BLaER1 (cell line): ENCODE results near the gene SOX8.

Experiments
- H3K27ac ChIP-seq: shearing (Covaris generic); formaldehyde crosslinking; 2 replicates; pipeline ENCODE4 v1.8.1; 2022
- H3K27me3 ChIP-seq: shearing (Covaris generic); formaldehyde crosslinking; 2 replicates; pipeline ENCODE4 v1.8.1; 2022
- H3K36me3 ChIP-seq: shearing (Covaris generic); formaldehyde crosslinking; 2 replicates; pipeline ENCODE4 v1.8.1; 2022
- H3K4me1 ChIP-seq: shearing (Covaris generic); formaldehyde crosslinking; 2 replicates; pipeline ENCODE4 v1.8.1; 2022
- H3K4me2 ChIP-seq: shearing (Covaris generic); formaldehyde crosslinking; 2 replicates; pipeline ENCODE4 v1.8.1; 2022
- H3K4me3 ChIP-seq: shearing (Covaris generic); formaldehyde crosslinking; 2 replicates; pipeline ENCODE4 v1.8.1; 2022
- H3K9ac ChIP-seq: shearing (Covaris generic); formaldehyde crosslinking; 2 replicates; pipeline ENCODE4 v1.8.1; 2022
- H3K9me3 ChIP-seq: shearing (Covaris generic); formaldehyde crosslinking; 2 replicates; pipeline ENCODE4 v1.8.1; 2022
- H4K20me1 ChIP-seq: shearing (Covaris generic); formaldehyde crosslinking; 2 replicates; pipeline ENCODE4 v1.8.1; 2022
- Cebpa-rat ChIP-seq: shearing (Covaris generic); IDR thresholded peaks from 2 replicates; pipeline ENCODE4 v1.8.1; 2022

SOX8 gene

DNA sequence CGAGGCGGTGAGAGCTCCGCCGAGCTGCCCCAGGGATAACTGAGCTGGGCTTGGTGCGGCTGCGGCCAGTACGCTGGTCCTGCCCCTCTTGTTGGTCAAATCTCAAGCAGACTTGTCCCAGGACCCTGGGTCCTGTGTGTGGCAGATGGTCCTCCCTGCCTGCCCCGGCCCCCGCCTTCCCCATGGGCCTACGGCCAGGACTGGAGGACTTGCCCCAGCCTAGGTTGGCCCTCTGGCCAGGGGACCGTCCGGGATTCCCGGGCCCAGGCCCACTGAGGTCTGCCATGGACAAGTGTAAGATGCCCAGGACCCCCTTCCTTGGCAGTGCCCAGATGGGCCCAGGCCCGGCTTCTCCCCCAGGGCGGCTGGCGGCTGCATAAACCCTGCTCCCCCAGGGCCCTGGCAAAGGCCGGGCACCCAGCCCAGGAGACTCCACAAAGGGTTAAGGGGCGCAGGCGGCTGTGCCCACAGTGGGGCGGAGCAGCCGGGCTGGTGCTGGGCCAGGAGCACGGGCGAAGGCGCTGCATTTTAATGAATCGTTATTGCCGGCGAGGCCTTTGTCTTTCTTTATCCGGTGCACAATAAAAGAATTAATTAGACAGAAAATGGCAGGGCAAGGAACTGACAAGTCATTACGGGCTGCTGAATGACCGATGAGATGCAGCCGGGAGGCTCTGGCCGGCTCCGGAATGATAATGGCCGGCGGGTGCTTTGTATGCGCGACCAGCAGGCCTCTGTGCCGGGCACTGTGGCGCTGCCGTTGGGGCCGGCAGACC lies 9.1 kb downstream of the SOX8 start:
- H3K27ac ChIP-seq, result no peak overlapping the region
- peaks cover 7% of the 10 kb centered on the region for H3K4me1 ChIP-seq
- TF ChIP-seq Cebpa-rat, result no peak
- H3K9me3 ChIP-seq, result no peaks in the 10 kb centered on the region
- H3K4me3 ChIP-seq, result no peak overlapping the region
- H4K20me1 ChIP-seq, result peaks cover 35% of the 10 kb centered on the region; the same call in 1 of the 2 replicates
- H3K4me2 ChIP-seq, result no peak overlapping the region
- no peak overlapping the region for H3K9ac ChIP-seq
- no peaks in the 10 kb centered on the region for H3K36me3 ChIP-seq
- peaks cover 89% of the 10 kb centered on the region for H3K27me3 ChIP-seq

DNA sequence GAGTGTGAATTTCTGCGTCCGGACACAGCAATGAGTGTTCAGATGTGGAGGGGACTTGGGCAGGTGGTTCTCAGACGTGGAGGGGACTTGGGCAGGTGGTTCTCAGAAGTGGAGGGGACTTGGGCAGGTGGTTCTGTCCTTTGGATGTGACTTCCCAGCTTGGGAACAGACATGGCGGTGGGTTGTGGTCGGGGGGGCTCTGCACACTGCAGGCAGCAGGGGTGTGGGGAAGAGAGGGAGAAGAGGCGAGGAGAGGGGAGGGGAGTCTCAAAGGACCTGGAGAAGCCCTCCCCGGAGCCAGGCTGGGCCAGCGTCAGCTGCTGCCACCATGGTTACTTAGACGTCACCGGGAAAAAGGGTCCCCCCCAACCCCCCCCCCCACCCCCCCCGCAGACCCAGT lies 9.8 kb downstream of the SOX8 start:
- TF ChIP-seq Cebpa-rat, result no peak
- no peaks in the 10 kb centered on the region for H3K9me3 ChIP-seq
- H3K27ac ChIP-seq, result no peak overlapping the region
- no peaks in the 10 kb centered on the region for H3K36me3 ChIP-seq
- peaks cover 37% of the 10 kb centered on the region; the same call in 1 of the 2 replicates for H4K20me1 ChIP-seq
- no peak overlapping the region for H3K9ac ChIP-seq
- H3K4me2 ChIP-seq, result no peak overlapping the region
- H3K4me3 ChIP-seq, result no peak overlapping the region
- H3K4me1 ChIP-seq, result peaks cover under 1% of the 10 kb centered on the region; the same call in 1 of the 2 replicates
- peaks cover 89% of the 10 kb centered on the region for H3K27me3 ChIP-seq

DNA sequence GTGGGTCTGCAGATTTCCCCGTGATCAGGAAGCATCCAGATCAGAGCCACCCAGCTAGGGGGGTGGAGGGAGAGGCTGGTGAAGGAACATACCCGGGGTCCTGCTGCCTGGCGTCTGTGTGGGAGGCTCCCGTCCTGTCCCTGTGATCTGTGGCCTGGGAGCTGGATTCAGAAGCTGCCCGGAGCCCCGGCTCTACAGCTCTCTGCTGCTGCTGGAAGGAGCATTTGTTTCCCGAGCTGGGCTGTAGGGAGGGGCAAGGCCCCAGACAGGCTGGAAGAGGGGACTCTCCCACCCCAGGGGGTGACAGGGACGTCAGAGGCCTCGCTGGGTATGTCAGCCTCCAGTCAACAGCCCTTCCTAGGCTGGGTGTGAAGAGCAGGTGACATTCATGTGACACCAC lies 10.2 kb downstream of the SOX8 start:
- H3K4me2 ChIP-seq, result no peak overlapping the region
- H3K9me3 ChIP-seq, result no peaks in the 10 kb centered on the region
- TF ChIP-seq Cebpa-rat, result no peak
- H3K27me3 ChIP-seq, result peaks cover 89% of the 10 kb centered on the region
- peaks cover 42% of the 10 kb centered on the region for H4K20me1 ChIP-seq
- 0 out of 2 replicates have a peak, but pooled peaks cover under 1% of the 10 kb centered on the region for H3K4me1 ChIP-seq
- H3K9ac ChIP-seq, result no peak overlapping the region
- no peak overlapping the region for H3K27ac ChIP-seq
- H3K4me3 ChIP-seq, result no peak overlapping the region
- no peaks in the 10 kb centered on the region for H3K36me3 ChIP-seq

DNA sequence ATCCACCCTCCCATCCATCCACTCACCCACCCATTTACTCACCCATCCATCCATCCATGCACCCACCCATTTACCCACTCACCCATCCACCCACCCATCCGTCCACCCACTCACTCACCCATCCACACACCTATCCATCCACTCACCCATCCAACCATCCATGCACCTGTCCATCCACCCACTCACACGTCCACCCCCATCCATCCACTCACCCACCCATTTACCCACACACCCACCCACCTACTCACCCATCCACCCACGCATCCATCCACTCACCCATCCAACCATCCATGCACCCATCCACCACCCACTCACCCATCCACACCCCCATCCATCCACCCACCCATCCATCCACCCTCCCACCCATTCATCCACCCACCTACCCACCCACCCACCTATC lies 12.2 kb downstream of the SOX8 start:
- Histone ChIP-seq H4K20me1 (peaks cover 61% of the 10 kb centered on the region), H3K4me1 (peaks cover 20% of the 10 kb centered on the region), H3K9ac (no peak overlapping the region), H3K9me3 (no peaks in the 10 kb centered on the region), H3K4me3 (no peak overlapping the region), H3K36me3 (no peaks in the 10 kb centered on the region), H3K27me3 (peaks cover 89% of the 10 kb centered on the region), H3K4me2 (no peak overlapping the region), H3K27ac (no peak overlapping the region)
- TF ChIP-seq Cebpa-rat, result no peak

DNA sequence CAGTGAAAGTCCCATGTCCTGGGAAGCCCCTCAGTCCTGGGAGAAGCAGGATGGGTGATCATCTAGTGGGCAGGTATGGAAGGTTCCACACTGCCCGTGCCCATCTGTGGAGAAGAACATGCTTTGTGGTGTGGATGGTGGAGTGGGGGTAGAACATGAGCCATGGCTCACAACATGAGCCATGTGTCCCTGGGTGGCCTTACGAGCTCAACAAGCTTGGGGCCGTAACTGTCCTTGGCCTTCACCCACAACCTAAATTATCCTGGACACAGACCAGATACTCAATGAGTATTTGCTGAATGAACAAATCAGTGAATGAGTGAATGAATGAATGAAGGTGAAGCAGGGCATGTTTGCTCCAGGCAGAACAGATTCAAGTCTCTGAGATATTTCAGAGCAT lies 13.5 kb downstream of the SOX8 start:
- peaks cover 89% of the 10 kb centered on the region for H3K27me3 ChIP-seq
- peaks cover 21% of the 10 kb centered on the region for H3K4me1 ChIP-seq
- no peak for TF ChIP-seq Cebpa-rat

DNA sequence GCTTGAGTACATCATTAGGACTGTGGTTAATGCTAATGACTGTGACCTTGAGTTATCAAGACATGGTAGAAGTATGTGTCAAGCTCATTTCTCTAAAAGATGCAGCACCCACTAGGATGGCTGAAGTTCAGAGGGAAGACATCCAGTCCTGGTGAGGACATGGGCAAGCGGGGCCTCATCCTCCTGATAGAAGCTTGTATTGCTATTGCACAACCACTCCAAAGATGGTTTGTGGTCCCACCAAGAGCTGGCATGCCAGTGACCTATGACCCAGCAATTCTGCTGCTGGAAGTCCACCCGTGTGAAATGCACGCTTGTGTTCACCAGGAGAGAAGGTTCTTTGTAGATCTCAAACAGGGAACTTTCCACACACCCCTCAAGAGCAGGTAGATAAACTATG lies 14.2 kb downstream of the SOX8 start:
- Histone ChIP-seq H3K4me2 (no peak overlapping the region), H3K27ac (no peak overlapping the region), H3K9ac (no peak overlapping the region), H3K27me3 (peaks cover 89% of the 10 kb centered on the region), H3K36me3 (no peaks in the 10 kb centered on the region), H3K9me3 (no peaks in the 10 kb centered on the region), H4K20me1 (peaks cover 62% of the 10 kb centered on the region), H3K4me3 (no peak overlapping the region), H3K4me1 (peaks cover 21% of the 10 kb centered on the region)
- peak; percentile 40; the same call in 1 of the 2 replicates for TF ChIP-seq Cebpa-rat

More for the DNA sequence above, 13.5 kb downstream of the SOX8 start:
- Histone ChIP-seq H3K4me3 (no peak overlapping the region), H3K9me3 (no peaks in the 10 kb centered on the region), H3K36me3 (no peaks in the 10 kb centered on the region), H3K4me2 (no peak overlapping the region), H3K9ac (no peak overlapping the region), H3K27ac (no peak overlapping the region), H4K20me1 (peaks cover 64% of the 10 kb centered on the region)

DNA sequence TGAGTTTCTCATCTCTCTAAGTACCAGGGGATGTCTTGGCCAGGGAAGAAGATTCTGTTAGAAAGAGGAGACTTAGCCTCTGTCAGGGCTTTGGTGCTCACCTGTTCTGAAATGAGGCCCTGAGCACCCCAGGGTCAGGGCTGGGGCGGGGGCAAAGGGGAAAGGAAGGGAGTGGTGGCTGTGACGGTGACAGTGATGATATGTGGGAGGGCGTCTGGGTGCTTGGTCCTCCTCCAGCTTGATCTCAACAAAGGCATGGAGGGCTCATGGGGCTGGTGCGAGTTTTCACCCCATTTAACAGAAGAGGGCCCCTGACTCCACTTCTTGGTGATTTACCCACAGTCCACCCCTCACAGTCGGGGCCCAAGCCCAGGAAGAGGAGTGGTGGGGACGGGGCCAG lies 15.1 kb downstream of the SOX8 start:
- H3K4me3 ChIP-seq, result peak overlapping the region; percentile 44; the same call in 1 of the 2 replicates
- H3K36me3 ChIP-seq, result no peaks in the 10 kb centered on the region
- no peaks in the 10 kb centered on the region for H3K9me3 ChIP-seq
- H3K27ac ChIP-seq, result no peak overlapping the region
- TF ChIP-seq Cebpa-rat, result no peak
- H3K4me2 ChIP-seq, result peak overlapping the region; percentile 81; the same call in 1 of the 2 replicates
- peaks cover 21% of the 10 kb centered on the region for H3K4me1 ChIP-seq
- peaks cover 66% of the 10 kb centered on the region for H4K20me1 ChIP-seq
- no peak overlapping the region for H3K9ac ChIP-seq
- peaks cover 91% of the 10 kb centered on the region for H3K27me3 ChIP-seq

DNA sequence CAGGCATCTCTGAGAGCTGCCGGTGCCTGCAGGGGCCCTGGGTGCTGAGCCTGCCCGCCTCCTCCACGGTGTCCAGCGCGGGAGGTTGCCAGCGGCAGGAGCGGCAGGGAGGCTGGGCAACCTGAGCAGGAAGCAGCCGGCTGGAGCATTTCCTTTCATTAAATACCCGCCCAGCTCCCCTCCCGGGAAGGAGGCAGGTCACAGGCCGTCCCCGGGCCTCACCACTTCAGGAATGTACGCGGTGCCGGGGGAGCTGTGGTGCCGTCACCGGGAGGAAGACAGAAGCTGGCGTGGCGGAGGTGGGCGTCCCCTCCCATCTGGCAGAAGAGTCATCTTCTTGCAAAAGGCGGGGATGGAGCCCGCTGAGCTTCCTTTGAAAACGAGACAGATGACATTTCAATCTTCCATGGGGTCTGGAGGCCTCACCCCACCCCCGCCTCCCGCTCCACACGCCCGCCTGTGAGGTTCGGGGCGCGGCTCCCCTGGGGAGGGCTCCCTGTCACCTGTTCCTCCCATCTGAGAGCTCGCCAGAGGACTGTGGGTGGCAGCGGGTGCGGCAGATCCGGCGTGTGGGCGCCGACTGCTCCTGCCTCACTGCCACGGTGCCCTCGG lies 16.0 kb downstream of the SOX8 start:
- Histone ChIP-seq H3K4me2 (peak overlapping the region; percentile 81), H3K36me3 (no peaks in the 10 kb centered on the region), H3K4me3 (peak overlapping the region; percentile 44), H3K9me3 (no peaks in the 10 kb centered on the region), H3K27ac (no peak overlapping the region), H3K27me3 (peaks cover 91% of the 10 kb centered on the region), H3K4me1 (peaks cover 21% of the 10 kb centered on the region), H3K9ac (no peak overlapping the region), H4K20me1 (peaks cover 74% of the 10 kb centered on the region)
- TF ChIP-seq Cebpa-rat, result no peak

DNA sequence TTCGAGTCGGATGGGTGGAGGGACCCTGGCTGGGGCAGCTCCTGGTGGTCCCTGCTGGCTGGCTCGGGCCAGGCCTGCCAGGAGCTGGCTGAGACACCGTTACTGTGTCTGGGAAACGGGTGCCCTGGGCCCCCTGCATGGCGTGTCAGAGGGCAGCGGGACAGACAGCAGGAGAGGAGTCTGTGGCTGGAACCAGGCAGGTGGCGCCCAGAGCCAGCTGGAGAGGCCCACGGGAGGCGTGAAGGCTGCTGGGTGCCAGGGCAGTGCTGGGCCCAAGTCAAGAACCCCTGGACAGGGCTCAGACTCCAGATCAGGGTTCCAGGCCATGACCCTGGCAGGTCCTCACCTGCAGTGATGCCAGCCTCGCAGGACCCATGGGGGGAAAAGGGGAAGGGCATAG lies 16.6 kb downstream of the SOX8 start:
- H3K4me1 ChIP-seq, result peaks cover 22% of the 10 kb centered on the region
- peak overlapping the region; percentile 81 for H3K4me2 ChIP-seq
- no peak overlapping the region for H3K9ac ChIP-seq
- H3K27me3 ChIP-seq, result peaks cover 91% of the 10 kb centered on the region
- no peak for TF ChIP-seq Cebpa-rat
- peaks cover 81% of the 10 kb centered on the region for H4K20me1 ChIP-seq
- no peaks in the 10 kb centered on the region for H3K36me3 ChIP-seq
- no peak overlapping the region for H3K27ac ChIP-seq
- peak overlapping the region; percentile 44 for H3K4me3 ChIP-seq
- H3K9me3 ChIP-seq, result no peaks in the 10 kb centered on the region

DNA sequence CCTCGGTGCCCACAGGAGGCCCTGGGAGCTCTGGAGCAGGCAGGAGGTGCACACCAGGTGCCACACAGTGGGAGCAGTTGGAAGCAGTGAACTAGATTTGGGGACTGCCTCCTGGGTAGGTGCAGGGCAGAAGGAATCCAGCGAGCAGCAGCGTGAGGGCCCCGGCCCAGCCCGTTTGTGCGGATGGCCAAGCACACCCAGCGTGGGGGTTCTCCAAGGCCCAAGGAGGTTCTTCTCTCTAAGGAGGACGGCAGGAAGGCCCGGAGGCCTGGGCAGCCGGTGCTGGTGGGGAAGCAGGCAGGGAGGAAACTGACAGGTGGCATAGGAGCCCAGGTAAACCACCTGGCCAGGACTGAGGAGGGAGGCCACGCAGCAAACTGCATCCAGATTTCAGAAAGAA lies 17.0 kb downstream of the SOX8 start:
- Histone ChIP-seq H3K9ac (no peak overlapping the region), H3K27ac (no peak overlapping the region), H3K27me3 (peaks cover 93% of the 10 kb centered on the region), H3K36me3 (no peaks in the 10 kb centered on the region), H3K4me1 (peaks cover 26% of the 10 kb centered on the region), H3K9me3 (no peaks in the 10 kb centered on the region), H4K20me1 (peaks cover 85% of the 10 kb centered on the region), H3K4me2 (0 out of 2 replicates have a peak overlapping the region, but pooled peaks have one; percentile 81), H3K4me3 (no peak overlapping the region)
- TF ChIP-seq Cebpa-rat, result no peak
